Ascending aorta (tissue), 2 donors: ENCODE data around the gene DHRS7B. TPM values are rescaled to one million over a fixed set of nuclear protein-coding genes. Genes with fewer than 3 reads are reported as not detected.
"Not testable (repeated sequence)": the region's sequence is repeated elsewhere in the genome, so short reads cannot be mapped to it uniquely, and the experiment has no call there.

Experiments used
- DNase-seq, 2 donors: peaks; one replicate each; pipeline ENCODE4 v3.0.0-alpha.2; 2019; ENCODE audit warnings: low spot score in 2 of 2
- H3K27ac ChIP-seq, 2 donors: fragments of 200-600 bp; sonication (generic); one replicate each; pipeline ENCODE4 v1.5.1; 2016 to 2017; ENCODE audit warnings: mild to moderate bottlenecking in 1 of 2
- H3K27me3 ChIP-seq: fragments of 200-600 bp; sonication (generic); one replicate; pipeline ENCODE4 v1.5.1; 2017
- H3K36me3 ChIP-seq, 2 donors: fragments of 200-600 bp; sonication (generic); one replicate each; pipeline ENCODE4 v1.5.1; 2016
- H3K4me1 ChIP-seq, 2 donors: fragments of 200-600 bp; sonication (generic); one replicate each; pipeline ENCODE4 v1.5.1; 2016 to 2017; ENCODE audit warnings: mild to moderate bottlenecking in 1 of 2
- H3K4me3 ChIP-seq, 2 donors: fragments of 200-600 bp; sonication (generic); one replicate each; pipeline ENCODE4 v1.5.1; 2016 to 2017; ENCODE audit warnings: mild to moderate bottlenecking in 1 of 2
- H3K9me3 ChIP-seq, 2 donors: fragments of 200-600 bp; sonication (generic); one replicate each; pipeline ENCODE4 v1.5.1; 2016
- CTCF ChIP-seq, 3 experiments: fragments of 200-600 bp in 2 of 3; fragments of 450-650 bp in 1 of 3; sonication (generic) in 2 of 3; IDR thresholded peaks; one replicate each; pipeline ENCODE4 v1.5.1; 2016 to 2019; ENCODE audit warnings: antibody characterized with exemption in 3 of 3, mild to moderate bottlenecking in 1 of 3, moderate library complexity in 1 of 3
- intact Hi-C: fragments of 100-400 bp; cut with DNase I; formaldehyde crosslinking; loops from one replicate; pipeline ENCODE4 v1.15.1; 2023
- total RNA-seq: library from RNA; depleted of rRNA; stranded (reverse); fragments of >200 nt; gene quantifications from one replicate; pipeline ENCODE4 v1.1.0, GENCODE V29; 2016

The DHRS7B gene
- total RNA-seq, 1 donor from 2014 or later: 89.5 TPM

- peak; percentile 16 to 90 for DNase-seq
- H3K36me3 ChIP-seq: no peaks in the 10 kb centered on the region
- intact Hi-C loops: loop anchor here (1.0 to 5.0 kb wide), 2 partner anchors 338 to 392 kb away; no protein-coding TSS in a partner anchor
- H3K27ac ChIP-seq: peak overlapping the region; percentile 44 to 57
- H3K4me3 ChIP-seq: peak overlapping the region; percentile 10 to 30
- H3K4me1 ChIP-seq: peaks cover 0 to 6% of the 10 kb centered on the region in 2 donors
- peak; percentile 73 to 86 (median 86) for TF ChIP-seq CTCF (IDR thresholded peaks at IDR 0.05)
- no peaks in the 10 kb centered on the region for H3K9me3 ChIP-seq
- H3K27me3 ChIP-seq: no peaks in the 10 kb centered on the region
Observed at GRCh38 chr17:21119247-21119918, 7.4 kb upstream of the DHRS7B start.

- Histone ChIP-seq H3K36me3 (no peaks in the 10 kb centered on the region), H3K9me3 (no peaks in the 10 kb centered on the region), H3K4me3 (peak overlapping the region in 1 of 2 donors; percentile 30), H3K4me1 (peaks cover 0 to 6% of the 10 kb centered on the region in 2 donors), H3K27me3 (no peaks in the 10 kb centered on the region), H3K27ac (peak overlapping the region; percentile 10 to 57)
- DNase-seq: no peak
- no peak for TF ChIP-seq CTCF (IDR thresholded peaks at IDR 0.05)
- intact Hi-C loops: loop anchor here (1.0 to 5.0 kb wide), 2 partner anchors 337 to 391 kb away; no protein-coding TSS in a partner anchor
Observed at GRCh38 chr17:21119919-21120249, 6.9 kb upstream of the DHRS7B start.

GRCh38 chr17:21124086-21124485, 2.7 kb upstream of the DHRS7B start:
- DNase-seq: no peak
- intact Hi-C loops: no loop called here

GRCh38 chr17:21124517-21124916, 2.2 kb upstream of the DHRS7B start:
- H3K9me3 ChIP-seq, H3K27ac ChIP-seq, intact Hi-C loops, H3K36me3 ChIP-seq, DNase-seq, H3K4me3 ChIP-seq, H3K27me3 ChIP-seq: not testable (repeated sequence)
- peaks cover 3 to 14% of the 10 kb centered on the region in 2 donors for H3K4me1 ChIP-seq

More at GRCh38 chr17:21124086-21124485, 2.7 kb upstream of the DHRS7B start:
- Histone ChIP-seq H3K36me3 (no peaks in the 10 kb centered on the region), H3K4me1 (peaks cover 3 to 14% of the 10 kb centered on the region in 2 donors), H3K27ac (no peak overlapping the region), H3K27me3 (no peaks in the 10 kb centered on the region), H3K9me3 (no peaks in the 10 kb centered on the region), H3K4me3 (no peak overlapping the region)
- TF ChIP-seq CTCF (IDR thresholded peaks at IDR 0.05): no peak

- Histone ChIP-seq H3K9me3 (no peaks in the 10 kb centered on the region), H3K4me1 (peaks cover 3 to 8% of the 10 kb centered on the region in 2 donors), H3K36me3 (no peaks in the 10 kb centered on the region), H3K27me3 (no peaks in the 10 kb centered on the region), H3K27ac (no peak overlapping the region), H3K4me3 (peak overlapping the region in 1 of 2 donors; percentile 81)
- intact Hi-C loops: loop anchor here (2.0 kb wide), 4 partner anchors 41 to 149 kb away; partner anchors contain the start of genes NATD1 and USP22
- no peak for DNase-seq
- no peak for TF ChIP-seq CTCF (IDR thresholded peaks at IDR 0.05)
Observed at GRCh38 chr17:21125862-21126261, 902 bp upstream of the DHRS7B start.

- Histone ChIP-seq H3K27ac (peak overlapping the region; percentile 93 to 96), H3K36me3 (no peaks in the 10 kb centered on the region), H3K9me3 (no peaks in the 10 kb centered on the region), H3K27me3 (no peaks in the 10 kb centered on the region), H3K4me3 (peak overlapping the region; percentile 81 to 85), H3K4me1 (peaks cover 3 to 8% of the 10 kb centered on the region in 2 donors)
- intact Hi-C loops: loop anchor here (1.0 to 2.0 kb wide), 5 partner anchors 39 to 147 kb away; partner anchors contain the start of genes NATD1, TMEM11 and USP22
- no peak for TF ChIP-seq CTCF (IDR thresholded peaks at IDR 0.05)
- no peak for DNase-seq
Observed at GRCh38 chr17:21127509-21128077, 829 bp downstream of the DHRS7B start.
